ENCODE data around the gene SRP54.

Gene SRP54

DNA sequence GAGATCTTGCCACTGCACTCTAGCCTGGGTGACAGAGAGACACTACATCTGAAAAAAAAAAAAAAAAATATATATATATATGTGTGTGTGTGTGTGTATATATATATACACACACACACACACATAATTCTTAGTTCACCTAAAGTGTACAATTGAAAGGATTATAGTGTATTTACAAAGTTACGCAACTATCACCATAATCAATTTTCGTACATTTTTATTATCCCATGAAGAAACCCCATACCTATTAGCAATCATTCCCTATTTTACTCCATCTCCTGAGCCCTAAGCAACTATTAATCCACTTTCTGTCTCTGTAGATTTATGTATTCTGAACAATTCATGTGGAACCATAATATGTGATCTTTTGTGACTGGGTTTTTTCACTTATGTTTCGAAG is 4.4 kb downstream of the SRP54 start:
- Histone ChIP-seq H2BK120ac (ENCODE audit: low read depth, low read length) (no peak overlapping the region), H3K27ac (ENCODE audit: low read length, poor library complexity, severe bottlenecking) (no peak overlapping the region), H3K9ac (ENCODE audit: low read length) (no peak overlapping the region), H3K36me3 (ENCODE audit: control insufficient read depth in 1 of 2, insufficient read depth in 2 of 2, low read depth in 1 of 2, low read length in 2 of 2) (peaks cover 0 to 6% of the 10 kb centered on the region in 2 experiments), H3K23ac (ENCODE audit: low read length in 2 of 2) (no peak overlapping the region), H3K27me3 (ENCODE audit: control insufficient read depth in 1 of 2, insufficient read depth in 1 of 2, low read length in 2 of 2) (no peaks in the 10 kb centered on the region), H3K4me3 (ENCODE audit: insufficient read depth in 1 of 2, low read depth in 1 of 2, low read length in 2 of 2) (no peak overlapping the region), H2AK5ac (ENCODE audit: low read length, severe bottlenecking) (no peak overlapping the region), H2BK12ac (ENCODE audit: low read length in 2 of 2) (no peak overlapping the region), H3K4me1 (ENCODE audit: control insufficient read depth, insufficient read depth, low read depth, low read length) (peaks cover 6% of the 10 kb centered on the region), H3K14ac (ENCODE audit: low read length in 2 of 2) (no peak overlapping the region), H3K79me1 (replicated peaks; ENCODE audit: low read length, poor library complexity, severe bottlenecking) (no peaks in the 10 kb centered on the region), H4K91ac (ENCODE audit: low read length) (no peak overlapping the region), H2BK15ac (ENCODE audit: low read depth, poor library complexity, severe bottlenecking) (no peak overlapping the region), H4K8ac (ENCODE audit: low read length) (no peak overlapping the region), H3K18ac (ENCODE audit: low read depth in 1 of 2, low read length in 2 of 2) (no peak overlapping the region), H2AFZ (ENCODE audit: low read depth, low read length) (no peak overlapping the region), H3K9me3 (ENCODE audit: control insufficient read depth, low read length) (no peaks in the 10 kb centered on the region), H3K4ac (ENCODE audit: low read depth in 1 of 2, low read length in 2 of 2) (no peak overlapping the region), H3K4me2 (ENCODE audit: low read length, poor library complexity, severe bottlenecking) (no peak overlapping the region), H2BK5ac (ENCODE audit: low read depth, low read length, poor library complexity, severe bottlenecking) (no peak overlapping the region)
- WGBS = 100% methylated on average over 2 of the region's 3 CpGs
- no peak for DNase-seq

DNA sequence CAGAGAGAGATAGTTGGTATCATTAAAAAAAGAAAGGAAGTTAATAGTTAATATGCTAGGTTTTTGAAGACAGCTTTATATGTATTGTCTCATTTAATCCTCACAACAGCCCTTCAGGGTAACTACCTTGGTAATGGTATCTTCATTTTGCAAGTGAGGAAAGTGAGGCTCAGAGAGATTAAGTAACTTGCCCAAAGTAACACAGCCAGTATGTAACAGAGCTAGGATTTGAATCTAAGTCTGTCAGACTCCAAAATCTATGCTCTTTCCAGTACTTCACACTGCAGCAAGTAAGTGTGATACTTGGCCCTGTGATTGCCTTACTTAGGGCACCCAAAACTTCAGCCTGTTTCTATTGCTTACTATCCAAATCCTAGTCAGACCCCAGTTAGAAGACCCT is 7.0 kb downstream of the SRP54 start:
- Histone ChIP-seq H2AFZ (ENCODE audit: low read depth, low read length) (no peak overlapping the region), H3K4me3 (ENCODE audit: insufficient read depth in 1 of 2, low read depth in 1 of 2, low read length in 2 of 2) (no peak overlapping the region), H3K4me2 (ENCODE audit: low read length, poor library complexity, severe bottlenecking) (no peak overlapping the region), H2BK120ac (ENCODE audit: low read depth, low read length) (no peak overlapping the region), H2BK12ac (ENCODE audit: low read length in 2 of 2) (no peak overlapping the region), H2BK5ac (ENCODE audit: low read depth, low read length, poor library complexity, severe bottlenecking) (no peak overlapping the region), H3K4me1 (ENCODE audit: control insufficient read depth, insufficient read depth, low read depth, low read length) (peaks cover 4% of the 10 kb centered on the region), H3K79me1 (replicated peaks; ENCODE audit: low read length, poor library complexity, severe bottlenecking) (peaks cover 2% of the 10 kb centered on the region), H3K23ac (ENCODE audit: low read length in 2 of 2) (no peak overlapping the region), H3K4ac (ENCODE audit: low read depth in 1 of 2, low read length in 2 of 2) (no peak overlapping the region), H3K27me3 (ENCODE audit: control insufficient read depth in 1 of 2, insufficient read depth in 1 of 2, low read length in 2 of 2) (no peaks in the 10 kb centered on the region), H3K27ac (ENCODE audit: low read length, poor library complexity, severe bottlenecking) (no peak overlapping the region), H3K36me3 (ENCODE audit: control insufficient read depth in 1 of 2, insufficient read depth in 2 of 2, low read depth in 1 of 2, low read length in 2 of 2) (peaks cover 0 to 6% of the 10 kb centered on the region in 2 experiments), H2BK15ac (ENCODE audit: low read depth, poor library complexity, severe bottlenecking) (no peak overlapping the region), H4K8ac (ENCODE audit: low read length) (no peak overlapping the region), H3K18ac (ENCODE audit: low read depth in 1 of 2, low read length in 2 of 2) (no peak overlapping the region), H3K9ac (ENCODE audit: low read length) (no peak overlapping the region), H3K9me3 (ENCODE audit: control insufficient read depth, low read length) (no peaks in the 10 kb centered on the region), H2AK5ac (ENCODE audit: low read length, severe bottlenecking) (no peak overlapping the region), H3K14ac (ENCODE audit: low read length in 2 of 2) (no peak overlapping the region), H4K91ac (ENCODE audit: low read length) (no peak overlapping the region)
- DNase-seq = no peak

DNA sequence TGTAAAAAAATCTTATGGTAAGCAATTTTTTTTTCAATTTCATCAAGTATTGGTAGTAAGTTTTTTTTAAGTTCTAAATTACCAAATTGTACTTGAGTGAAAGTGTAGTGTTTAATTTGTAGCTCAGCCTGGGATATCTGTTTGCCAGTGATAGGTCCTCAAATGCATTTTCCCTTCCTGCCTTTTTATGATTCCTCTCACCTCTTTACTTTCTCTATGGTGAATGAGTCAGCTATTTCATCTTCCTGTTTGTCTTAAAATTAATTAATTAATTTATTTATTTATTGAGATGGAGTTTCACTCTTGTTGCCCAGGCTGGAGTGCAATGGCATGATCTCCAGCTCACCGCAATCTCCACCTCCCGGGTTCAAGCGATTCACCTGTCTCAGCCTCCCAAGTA is 10.6 kb downstream of the SRP54 start:
- no peak overlapping the region for H4K8ac ChIP-seq (ENCODE audit: low read length)
- peaks cover 2% of the 10 kb centered on the region for H3K79me1 ChIP-seq (replicated peaks; ENCODE audit: low read length, poor library complexity, severe bottlenecking)
- no peak overlapping the region for H3K18ac ChIP-seq (ENCODE audit: low read depth in 1 of 2, low read length in 2 of 2)
- H3K27me3 ChIP-seq (ENCODE audit: control insufficient read depth in 1 of 2, insufficient read depth in 1 of 2, low read length in 2 of 2) = no peaks in the 10 kb centered on the region
- no peak overlapping the region for H2AK5ac ChIP-seq (ENCODE audit: low read length, severe bottlenecking)
- no peak overlapping the region for H2BK12ac ChIP-seq (ENCODE audit: low read length in 2 of 2)
- H2BK120ac ChIP-seq (ENCODE audit: low read depth, low read length) = no peak overlapping the region
- H3K4me3 ChIP-seq (ENCODE audit: insufficient read depth in 1 of 2, low read depth in 1 of 2, low read length in 2 of 2) = no peak overlapping the region
- no peak overlapping the region for H2BK5ac ChIP-seq (ENCODE audit: low read depth, low read length, poor library complexity, severe bottlenecking)
- no peak overlapping the region for H3K4ac ChIP-seq (ENCODE audit: low read depth in 1 of 2, low read length in 2 of 2)
- no peak overlapping the region for H3K27ac ChIP-seq (ENCODE audit: low read length, poor library complexity, severe bottlenecking)
- H3K36me3 ChIP-seq (ENCODE audit: control insufficient read depth in 1 of 2, insufficient read depth in 2 of 2, low read depth in 1 of 2, low read length in 2 of 2) = peaks cover 0 to 20% of the 10 kb centered on the region in 2 experiments
- peaks cover 2% of the 10 kb centered on the region for H3K4me1 ChIP-seq (ENCODE audit: control insufficient read depth, insufficient read depth, low read depth, low read length)
- H2AFZ ChIP-seq (ENCODE audit: low read depth, low read length) = no peak overlapping the region
- DNase-seq = no peak
- no peaks in the 10 kb centered on the region for H3K9me3 ChIP-seq (ENCODE audit: control insufficient read depth, low read length)
- no peak overlapping the region for H2BK15ac ChIP-seq (ENCODE audit: low read depth, poor library complexity, severe bottlenecking)
- no peak overlapping the region for H3K14ac ChIP-seq (ENCODE audit: low read length in 2 of 2)
- H4K91ac ChIP-seq (ENCODE audit: low read length) = no peak overlapping the region
- no peak overlapping the region for H3K23ac ChIP-seq (ENCODE audit: low read length in 2 of 2)
- no peak overlapping the region for H3K9ac ChIP-seq (ENCODE audit: low read length)
- H3K4me2 ChIP-seq (ENCODE audit: low read length, poor library complexity, severe bottlenecking) = no peak overlapping the region
- 88% methylated on average over 3 of the region's 3 CpGs for WGBS

DNA sequence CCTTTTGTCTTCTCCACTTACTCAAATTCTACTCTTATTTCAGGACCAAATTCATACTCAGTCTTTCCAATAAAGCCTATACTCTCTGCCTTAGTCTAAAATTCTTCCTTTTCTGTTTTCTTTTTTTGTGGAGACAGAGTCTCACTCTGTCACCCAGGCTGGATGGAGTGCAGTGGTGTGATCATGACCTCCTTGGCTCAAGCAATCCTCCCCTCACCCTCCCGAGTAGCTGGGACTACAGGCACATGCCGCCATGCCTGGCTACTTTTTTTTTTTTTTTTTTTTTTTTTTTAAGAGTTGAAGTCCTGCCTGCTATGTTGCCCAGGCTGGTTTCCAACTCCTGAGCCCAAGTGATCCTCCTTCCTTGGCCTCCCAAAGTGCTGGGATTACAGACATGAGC is 11.9 kb downstream of the SRP54 start:
- WGBS = 92% methylated on average over 2 of the region's 2 CpGs
- Histone ChIP-seq H3K4me1 (ENCODE audit: control insufficient read depth, insufficient read depth, low read depth, low read length) (peaks cover 2% of the 10 kb centered on the region), H3K27ac (ENCODE audit: low read length, poor library complexity, severe bottlenecking) (no peak overlapping the region), H2BK120ac (ENCODE audit: low read depth, low read length) (no peak overlapping the region), H2BK15ac (ENCODE audit: low read depth, poor library complexity, severe bottlenecking) (no peak overlapping the region), H3K4ac (ENCODE audit: low read depth in 1 of 2, low read length in 2 of 2) (no peak overlapping the region), H2AFZ (ENCODE audit: low read depth, low read length) (no peak overlapping the region), H3K79me1 (replicated peaks; ENCODE audit: low read length, poor library complexity, severe bottlenecking) (peaks cover 2% of the 10 kb centered on the region), H3K23ac (ENCODE audit: low read length in 2 of 2) (no peak overlapping the region), H4K91ac (ENCODE audit: low read length) (no peak overlapping the region), H2BK12ac (ENCODE audit: low read length in 2 of 2) (no peak overlapping the region), H3K14ac (ENCODE audit: low read length in 2 of 2) (no peak overlapping the region), H3K4me2 (ENCODE audit: low read length, poor library complexity, severe bottlenecking) (no peak overlapping the region), H2BK5ac (ENCODE audit: low read depth, low read length, poor library complexity, severe bottlenecking) (no peak overlapping the region), H3K36me3 (ENCODE audit: control insufficient read depth in 1 of 2, insufficient read depth in 2 of 2, low read depth in 1 of 2, low read length in 2 of 2) (peaks cover 0 to 25% of the 10 kb centered on the region in 2 experiments), H3K27me3 (ENCODE audit: control insufficient read depth in 1 of 2, insufficient read depth in 1 of 2, low read length in 2 of 2) (no peaks in the 10 kb centered on the region), H4K8ac (ENCODE audit: low read length) (no peak overlapping the region), H3K4me3 (ENCODE audit: insufficient read depth in 1 of 2, low read depth in 1 of 2, low read length in 2 of 2) (no peak overlapping the region), H3K18ac (ENCODE audit: low read depth in 1 of 2, low read length in 2 of 2) (no peak overlapping the region), H2AK5ac (ENCODE audit: low read length, severe bottlenecking) (no peak overlapping the region), H3K9me3 (ENCODE audit: control insufficient read depth, low read length) (no peaks in the 10 kb centered on the region), H3K9ac (ENCODE audit: low read length) (no peak overlapping the region)
- DNase-seq = no peak

Data from mesenchymal stem cell (in vitro differentiated cells and primary cell).